ENCODE measurements around the gene MYOZ1.
"Not testable (repeated sequence)": the region's sequence is repeated elsewhere in the genome, so short reads cannot be mapped to it uniquely, and the experiment has no call there.

The MYOZ1 gene

GRCh38 chr10:73647875-73648651 lies 6.8 kb upstream of the MYOZ1 start:
- no peak for DNase-seq (ENCODE audit: low read depth in 2 of 2)

DNA sequence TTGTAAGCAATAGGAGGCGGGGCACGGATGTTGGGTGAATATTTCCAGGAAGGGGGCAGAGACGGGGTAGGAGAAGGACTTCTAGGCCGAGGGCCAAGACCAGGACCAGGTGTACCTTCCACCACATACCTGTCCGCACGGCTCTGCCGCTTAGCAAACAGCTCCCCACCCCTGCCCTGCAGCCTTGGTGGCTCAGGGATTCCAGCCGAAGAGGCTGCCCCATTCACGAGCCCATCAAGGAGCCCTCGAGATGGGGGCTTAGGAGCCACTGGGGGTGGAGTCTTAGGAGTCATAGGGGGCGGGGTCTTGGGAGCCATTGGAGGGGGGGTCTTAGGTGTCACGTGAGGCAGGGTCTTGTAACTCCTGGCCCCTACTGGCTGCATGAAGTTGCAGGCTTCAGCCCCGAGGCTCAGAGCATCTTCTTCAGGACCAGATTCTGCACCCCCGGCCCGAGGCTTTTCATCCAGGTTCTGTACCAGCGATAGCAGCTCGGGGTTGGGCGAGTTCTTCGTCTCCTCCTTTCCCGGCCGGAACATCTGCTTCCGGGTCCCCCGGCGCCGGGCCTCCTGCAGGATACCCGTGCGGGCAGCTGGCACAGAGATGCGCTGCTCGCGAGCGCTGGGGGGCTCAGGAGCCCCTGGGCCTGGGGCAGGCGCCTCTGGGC lies 6.1 kb upstream of the MYOZ1 start:
- DNase-seq (ENCODE audit: low read depth in 2 of 2): peak in 1 of 2 donors; percentile 20

DNA sequence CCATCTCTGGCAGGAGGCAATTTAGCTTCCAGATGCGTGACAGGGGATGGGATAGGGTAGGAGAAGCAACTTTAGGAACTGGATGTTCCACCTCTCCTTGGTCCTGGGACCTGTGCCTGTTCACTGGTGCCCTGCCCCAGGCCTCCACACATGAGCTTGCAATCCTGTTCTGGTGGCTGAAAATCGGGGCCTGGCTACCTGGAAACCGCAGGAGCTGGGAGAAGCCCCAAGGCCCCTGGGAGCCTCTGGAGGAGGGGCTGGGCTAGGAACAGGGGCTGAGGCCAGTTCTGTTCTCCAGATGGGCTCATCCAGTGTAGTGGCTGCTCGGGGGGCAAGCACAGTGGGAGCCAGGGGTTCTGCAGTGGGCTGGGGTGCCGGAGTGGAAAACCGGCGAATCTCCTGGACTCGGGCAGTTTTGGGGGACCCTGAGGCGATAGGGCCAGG lies 5.3 kb upstream of the MYOZ1 start:
- no peak for DNase-seq (ENCODE audit: low read depth in 2 of 2)

DNA sequence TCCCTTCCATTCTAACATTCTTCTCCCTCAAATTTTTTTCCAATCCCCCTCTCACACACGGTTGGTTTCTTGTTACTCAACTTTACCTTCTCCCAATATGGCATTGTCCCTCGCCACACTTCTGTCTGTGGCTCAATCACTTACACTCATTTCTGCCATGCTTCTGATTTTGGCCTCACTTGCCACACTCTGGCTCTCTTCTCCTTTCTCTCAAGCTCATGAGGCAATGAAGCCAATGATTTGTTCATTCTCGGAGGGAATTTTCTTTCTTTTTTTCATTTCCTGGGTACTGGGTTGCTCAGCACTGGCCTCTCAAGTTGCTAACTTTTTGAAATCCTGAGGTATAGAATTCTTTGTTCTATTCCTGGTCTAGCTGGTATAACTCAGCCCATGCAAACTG lies 4.0 kb upstream of the MYOZ1 start:
- no peak for DNase-seq (ENCODE audit: low read depth in 2 of 2)

DNA sequence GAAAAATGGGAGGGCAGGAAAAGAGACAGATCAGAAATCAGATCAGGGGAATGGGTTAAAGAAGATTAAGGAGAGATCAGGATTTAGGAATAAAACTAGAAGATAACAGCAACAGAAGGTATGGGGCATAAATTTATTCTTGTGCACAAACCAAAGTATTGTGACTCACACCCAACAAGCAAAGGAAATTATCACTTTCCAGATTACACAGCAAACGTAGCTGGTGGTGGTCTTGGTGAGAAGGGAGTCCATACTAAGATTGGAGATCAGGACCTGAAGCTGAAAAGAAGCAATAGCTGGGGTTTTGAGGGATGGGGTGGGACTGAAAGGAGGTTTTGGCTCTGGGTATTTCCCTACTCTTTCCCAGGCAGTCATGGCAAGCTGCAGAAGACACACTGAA lies 3.5 kb upstream of the MYOZ1 start:
- no peak for DNase-seq (ENCODE audit: low read depth in 2 of 2)

DNA sequence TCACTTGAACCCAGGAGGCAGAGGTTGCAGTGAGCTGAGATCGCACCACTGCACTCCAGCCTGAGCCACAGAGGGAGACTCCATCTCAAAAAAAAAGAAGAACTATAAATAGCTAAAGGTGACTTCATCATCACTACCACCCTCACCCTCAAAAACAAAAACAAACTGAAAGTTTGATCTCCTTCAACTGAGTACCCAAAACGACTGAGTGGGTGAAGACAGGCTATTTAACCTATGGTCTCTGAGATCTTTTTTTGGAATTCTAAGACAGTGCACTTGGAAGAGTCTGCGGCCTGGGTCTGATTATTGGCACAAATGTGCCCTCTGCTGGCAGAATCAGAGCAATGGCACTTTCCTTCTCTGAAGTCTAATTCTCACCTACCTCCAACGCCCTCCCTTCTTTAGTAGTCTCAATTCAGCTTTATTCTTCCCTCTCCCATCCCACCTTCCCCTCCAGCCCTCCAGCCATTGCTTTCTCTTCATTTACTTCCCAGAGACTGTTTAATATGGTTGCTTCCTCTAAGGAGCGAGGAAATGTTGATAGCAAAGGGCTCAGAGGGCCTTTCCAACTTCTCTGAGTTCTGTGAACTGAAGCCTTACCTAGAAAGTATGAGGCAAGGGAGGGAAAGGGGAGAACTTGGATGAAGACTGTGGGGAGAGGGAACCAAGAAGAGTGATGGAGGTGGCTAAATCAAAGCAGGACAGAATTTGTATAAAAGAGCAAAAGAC lies 2.9 kb upstream of the MYOZ1 start:
- no peak for DNase-seq (ENCODE audit: low read depth in 2 of 2)

GRCh38 chr10:73643362-73643761 lies 2.1 kb upstream of the MYOZ1 start:
- no peak for DNase-seq (ENCODE audit: low read depth in 2 of 2)

DNA sequence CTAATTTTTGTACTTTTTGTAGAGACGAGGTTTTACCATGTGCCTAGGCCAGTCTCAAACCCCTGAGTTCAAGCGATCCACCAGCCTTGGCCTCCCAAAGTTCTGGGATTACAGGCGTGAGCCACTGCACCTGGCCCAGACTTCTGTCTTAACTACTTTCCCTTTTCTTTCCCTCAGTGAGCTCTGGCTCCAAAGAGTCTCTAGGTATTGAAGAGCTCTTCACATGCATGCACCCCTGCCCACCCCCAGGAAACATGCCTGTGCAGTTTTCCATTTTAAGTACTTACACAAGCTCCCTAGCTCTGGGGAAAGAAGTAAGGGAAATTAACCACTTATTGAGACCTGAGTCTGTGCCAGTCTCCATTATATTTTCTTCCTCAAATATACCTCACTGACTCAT lies 2.0 kb downstream of the MYOZ1 start:
- DNase-seq (ENCODE audit: low read depth in 2 of 2): no peak

- DNase-seq (ENCODE audit: low read depth in 2 of 2): no peak
These were observed 5.5 kb downstream of the MYOZ1 start for GRCh38 chr10:73635781-73636180.

DNA sequence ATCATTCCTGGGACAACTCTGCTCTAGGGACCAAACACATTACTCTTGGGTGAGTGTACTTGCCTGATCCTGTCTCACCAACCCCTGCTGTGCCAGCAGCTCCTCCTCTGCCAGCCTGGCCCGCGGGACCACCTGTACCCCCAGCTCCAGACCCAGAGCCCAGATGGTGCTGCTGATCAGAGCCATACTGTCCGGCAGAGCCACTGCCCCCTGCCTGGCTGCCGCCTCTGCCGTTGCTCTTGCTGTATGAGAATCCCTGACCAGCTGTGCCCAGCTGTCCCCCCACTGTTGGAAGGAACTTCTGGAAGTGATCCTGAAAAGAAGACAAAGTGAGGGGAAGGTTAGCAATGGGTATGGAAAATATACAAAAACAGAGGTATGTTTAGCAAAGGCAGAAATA lies 6.9 kb downstream of the MYOZ1 start:
- no peak for DNase-seq (ENCODE audit: low read depth in 2 of 2)

DNA sequence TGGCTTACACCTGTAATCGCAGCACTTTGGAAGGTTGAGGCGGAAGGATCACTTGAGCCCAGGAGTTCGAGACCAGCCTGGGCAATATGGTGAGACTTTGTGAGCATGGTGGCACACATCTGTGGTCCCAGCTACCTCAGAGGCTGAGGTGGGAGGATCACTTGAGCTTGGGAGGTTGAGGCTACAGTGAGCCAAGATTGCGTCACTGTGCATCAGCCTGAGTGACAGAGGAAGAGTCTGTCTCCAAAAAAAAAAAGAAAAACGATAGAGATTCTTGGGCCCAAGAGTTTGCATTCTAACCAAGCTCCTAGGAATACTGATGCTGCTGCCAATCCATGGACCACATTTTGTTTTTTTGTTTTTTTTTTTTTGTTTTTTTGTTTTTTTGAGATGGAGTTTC lies 12.1 kb downstream of the MYOZ1 start:
- no peak for DNase-seq (ENCODE audit: low read depth in 2 of 2)

DNA sequence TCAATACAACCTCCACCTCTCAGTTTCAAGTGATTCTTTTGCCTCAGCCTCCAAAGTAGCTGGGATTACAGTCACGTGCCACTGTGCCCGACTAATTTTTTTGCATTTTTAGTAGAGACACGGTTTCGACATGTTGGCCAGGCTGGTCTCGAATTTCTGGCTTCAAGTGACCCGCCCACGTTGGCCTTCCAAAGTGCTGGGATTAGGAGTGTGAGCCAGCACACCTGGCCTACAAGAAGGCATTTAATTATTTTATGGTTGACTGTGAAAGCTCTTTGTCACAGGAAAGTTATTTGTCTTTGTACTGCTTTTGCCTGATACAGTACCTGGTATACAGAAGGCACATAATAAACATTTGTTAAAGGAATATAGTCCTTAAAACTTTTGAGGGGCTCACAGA lies 12.9 kb downstream of the MYOZ1 start:
- no peak for DNase-seq (ENCODE audit: low read depth in 2 of 2)

DNA sequence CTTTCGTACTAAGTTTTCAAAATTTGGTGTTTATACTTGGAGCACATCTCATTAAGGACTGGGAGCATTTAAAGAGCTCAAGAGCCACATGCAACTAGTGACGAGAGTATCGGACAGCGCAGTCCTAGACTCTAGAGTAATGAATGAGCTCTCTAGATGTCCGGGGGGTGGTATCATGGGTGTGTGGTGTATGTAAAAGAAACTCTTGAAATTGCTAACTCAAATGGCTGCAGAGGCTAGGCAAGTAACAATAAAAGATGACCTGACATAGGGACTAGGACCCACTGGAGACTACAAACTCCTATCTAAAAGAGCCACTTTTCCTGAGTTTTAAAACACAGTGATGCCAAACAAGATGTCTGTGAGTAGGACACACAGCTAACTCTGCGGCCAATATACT lies 14.0 kb downstream of the MYOZ1 start:
- no peak for DNase-seq (ENCODE audit: low read depth in 2 of 2)

- peak; percentile 80 to 87 for DNase-seq (ENCODE audit: low read depth in 2 of 2)
These were observed 15.2 kb downstream of the MYOZ1 start for GRCh38 chr10:73625884-73626752.

GRCh38 chr10:73625004-73625883 lies 16.0 kb downstream of the MYOZ1 start:
- DNase-seq (ENCODE audit: low read depth in 2 of 2): no peak

- DNase-seq (ENCODE audit: low read depth in 2 of 2): no peak
These were observed 18.2 kb downstream of the MYOZ1 start for GRCh38 chr10:73623056-73623455.

DNA sequence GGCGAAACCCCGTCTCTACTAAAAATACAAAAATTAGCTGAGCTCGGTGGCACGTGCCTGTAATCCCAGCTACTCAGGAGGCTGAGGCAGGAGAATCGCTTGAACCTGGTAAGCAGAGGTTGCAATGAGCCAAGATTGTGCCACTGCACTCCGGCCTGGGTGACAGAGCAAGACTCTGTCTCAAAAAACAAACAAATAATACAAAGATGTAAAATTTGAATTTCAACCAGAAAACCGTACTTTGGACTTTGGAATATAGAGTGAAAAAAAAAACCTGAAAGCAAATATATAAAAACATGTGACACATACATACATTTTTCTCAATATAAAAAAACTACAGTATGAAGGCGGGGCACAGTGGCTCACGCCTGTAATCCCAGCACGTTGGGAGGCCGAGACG lies 20.3 kb downstream of the MYOZ1 start:
- DNase-seq (ENCODE audit: low read depth in 2 of 2): not testable (repeated sequence)

- not testable (repeated sequence) for DNase-seq (ENCODE audit: low read depth in 2 of 2)
These were observed 24.1 kb downstream of the MYOZ1 start for GRCh38 chr10:73617143-73617542.

- DNase-seq (ENCODE audit: low read depth in 2 of 2): no peak
These were observed 26.6 kb downstream of the MYOZ1 start for GRCh38 chr10:73614720-73615119.

DNA sequence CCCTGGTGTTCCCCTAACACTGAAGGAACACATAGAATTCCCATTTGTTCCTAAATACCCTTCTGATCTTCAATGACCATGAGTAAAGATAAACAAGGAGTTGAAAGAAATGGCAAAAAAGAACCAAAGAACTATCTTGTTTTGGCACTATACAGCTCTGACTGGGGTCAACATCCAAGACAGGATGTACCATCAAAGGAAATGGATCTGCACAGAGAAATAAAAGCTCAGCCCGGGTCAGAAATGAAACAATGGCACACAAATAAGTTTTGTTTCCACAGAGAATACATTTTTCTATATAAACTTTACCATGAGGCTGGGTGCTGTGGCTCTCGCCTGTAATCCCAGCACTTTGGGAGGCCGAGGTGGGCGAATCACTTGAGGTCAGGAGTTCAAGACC lies 32.2 kb downstream of the MYOZ1 start:
- DNase-seq (ENCODE audit: low read depth in 2 of 2): no peak

DNA sequence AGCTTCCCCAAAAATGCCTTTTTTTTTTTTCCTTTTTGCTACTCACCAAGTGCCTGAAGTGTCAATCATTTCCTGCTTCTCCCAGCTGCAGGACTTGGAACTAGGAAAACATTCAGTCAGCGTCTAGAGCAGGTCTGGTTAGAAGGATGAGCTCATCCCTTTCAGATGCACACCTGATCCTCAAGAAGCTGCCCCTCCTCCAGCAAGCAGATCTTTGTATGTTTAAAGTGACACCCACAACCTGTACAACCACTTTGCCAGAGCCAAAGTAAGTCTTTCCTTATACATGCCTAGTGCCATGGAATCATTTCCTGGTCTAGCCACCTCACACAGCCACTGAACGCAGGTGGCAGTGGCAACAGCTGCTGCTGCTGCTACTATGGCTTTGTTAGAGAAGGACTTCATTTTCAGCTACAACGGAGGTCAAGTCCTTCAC lies 39.8 kb downstream of the MYOZ1 start:
- no peak for DNase-seq (ENCODE audit: low read depth in 2 of 2)

Data from stimulated activated CD8-positive, alpha-beta memory T cell treated with anti-CD3 and anti-CD28 coated beads, Interleukin-2, amount 100 ng/mL, for 48 hours (primary cell).